MM.1S (cell line): ENCODE measurements around the gene C11orf54.

Experiments used
- DNase-seq: peaks from one replicate; pipeline ENCODE4 v3.0.0-alpha.2; 2015
- H2AFZ ChIP-seq: fragments of 300-600 bp; sonication (generic); 2 replicates; pipeline ENCODE4 v1.6.0; 2016; ENCODE audit warnings: antibody characterized with exemption, low read length
- H3F3A ChIP-seq: fragments of 300-600 bp; sonication (generic); 2 replicates; pipeline ENCODE4 v1.6.1; 2016; ENCODE audit warnings: mild to moderate bottlenecking, antibody characterized with exemption, low read length, moderate library complexity, mixed read lengths; ENCODE audit not compliant: insufficient read depth
- H3K27ac ChIP-seq: fragments of 300-600 bp; sonication (generic); 2 replicates; pipeline ENCODE4 v1.5.1; 2016; ENCODE audit warnings: mild to moderate bottlenecking, low read length
- H3K27me3 ChIP-seq: fragments of 300-600 bp; sonication (generic); replicated peaks from 2 replicates; pipeline ENCODE4 v1.6.0; 2016; ENCODE audit warnings: low read length; ENCODE audit not compliant: insufficient read depth
- H3K36me3 ChIP-seq: fragments of 300-600 bp; sonication (generic); replicated peaks from 2 replicates; pipeline ENCODE4 v1.6.1; 2016; ENCODE audit warnings: mild to moderate bottlenecking, low read length, mixed read lengths; ENCODE audit not compliant: insufficient read depth
- H3K4me1 ChIP-seq: fragments of 300-600 bp; sonication (generic); 2 replicates; pipeline ENCODE4 v1.6.1; 2016; ENCODE audit warnings: low read length, mixed read lengths
- H3K4me2 ChIP-seq: fragments of 300-600 bp; sonication (generic); 2 replicates; pipeline ENCODE4 v1.6.0; 2016; ENCODE audit warnings: low read depth, low read length
- H3K4me3 ChIP-seq: fragments of 300-600 bp; sonication (generic); 2 replicates; pipeline ENCODE4 v1.5.1; 2016; ENCODE audit warnings: low read length, mixed read lengths
- H3K79me2 ChIP-seq: fragments of 300-600 bp; sonication (generic); 2 replicates; pipeline ENCODE4 v1.6.1; 2016; ENCODE audit warnings: mixed run types, low read length, mixed read lengths
- H3K9ac ChIP-seq: fragments of 300-600 bp; sonication (generic); 2 replicates; pipeline ENCODE4 v1.6.1; 2016; ENCODE audit warnings: low read length, mixed read lengths
- H3K9me2 ChIP-seq: fragments of 300-600 bp; sonication (generic); replicated peaks from 2 replicates; pipeline ENCODE4 v1.6.1; 2016; ENCODE audit warnings: mild to moderate bottlenecking, low read length, mixed read lengths; ENCODE audit not compliant: insufficient read depth
- H3K9me3 ChIP-seq: fragments of 300-600 bp; sonication (generic); replicated peaks from 2 replicates; pipeline ENCODE4 v1.6.1; 2016; ENCODE audit warnings: mild to moderate bottlenecking, low read length, mixed read lengths; ENCODE audit not compliant: insufficient read depth
- H4K20me1 ChIP-seq: fragments of 300-600 bp; sonication (generic); 2 replicates; pipeline ENCODE4 v1.6.1; 2016; ENCODE audit warnings: mild to moderate bottlenecking, low read length, moderate library complexity, mixed read lengths; ENCODE audit not compliant: insufficient read depth
- CTCF ChIP-seq: fragments of 300-600 bp; sonication (generic); IDR thresholded peaks from 2 replicates; pipeline ENCODE4 v1.5.1; 2016; ENCODE audit warnings: antibody characterized with exemption, low read length, mixed read lengths
- EZH2 ChIP-seq: fragments of 300-600 bp; sonication (generic); optimal IDR thresholded peaks from 2 replicates; pipeline ENCODE3; 2017; ENCODE audit warnings: low read depth, mild to moderate bottlenecking, antibody characterized with exemption, low read length, mixed read lengths
- EZH2phosphoT487 ChIP-seq: fragments of 300-600 bp; sonication (generic); IDR thresholded peaks from 2 replicates; pipeline ENCODE4 v1.6.1; 2018; ENCODE audit warnings: antibody characterized with exemption, low read length

Gene C11orf54

GRCh38 chr11:93767018-93767417, 25.5 kb downstream of the C11orf54 start:
- Histone ChIP-seq H3K27me3 (no peaks in the 10 kb centered on the region), H3K27ac (no peak overlapping the region), H3F3A (no peaks in the 10 kb centered on the region), H3K36me3 (no peaks in the 10 kb centered on the region; the same call in 1 of the 2 replicates), H2AFZ (no peak overlapping the region), H4K20me1 (no peaks in the 10 kb centered on the region), H3K4me1 (no peaks in the 10 kb centered on the region), H3K9ac (no peak overlapping the region), H3K79me2 (no peaks in the 10 kb centered on the region), H3K9me3 (no peaks in the 10 kb centered on the region), H3K9me2 (no peaks in the 10 kb centered on the region), H3K4me3 (no peak overlapping the region), H3K4me2 (no peak overlapping the region)
- no peak for DNase-seq
- TF ChIP-seq CTCF (no peak), EZH2 (no peak)

DNA sequence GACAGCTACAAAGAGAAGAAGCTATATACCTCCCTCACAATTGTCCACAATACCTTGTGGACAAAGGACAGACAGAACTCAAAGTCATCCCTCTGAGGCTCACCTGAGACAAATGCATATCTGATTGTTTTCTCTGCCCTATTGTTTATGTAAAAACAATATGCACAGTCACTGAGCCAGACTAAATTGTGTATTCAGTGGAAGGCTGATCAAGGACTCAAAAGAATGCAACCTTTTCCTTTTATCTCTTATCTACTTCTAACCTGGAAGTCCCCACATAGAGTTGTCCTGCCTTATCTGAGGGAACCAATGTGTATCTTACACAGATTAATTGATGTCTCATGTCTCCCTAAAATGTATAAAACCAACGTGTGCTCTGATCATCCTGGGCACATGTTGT, 28.7 kb downstream of the C11orf54 start:
- no peak overlapping the region for H3K4me2 ChIP-seq
- no peak overlapping the region for H3K27ac ChIP-seq
- no peaks in the 10 kb centered on the region for H3K79me2 ChIP-seq
- no peaks in the 10 kb centered on the region for H3K27me3 ChIP-seq
- no peaks in the 10 kb centered on the region for H3F3A ChIP-seq
- no peak overlapping the region for H2AFZ ChIP-seq
- no peaks in the 10 kb centered on the region for H3K9me2 ChIP-seq
- H3K4me1 ChIP-seq: no peaks in the 10 kb centered on the region
- no peak overlapping the region for H3K9ac ChIP-seq
- H3K9me3 ChIP-seq: no peaks in the 10 kb centered on the region
- no peak for DNase-seq
- no peaks in the 10 kb centered on the region for H4K20me1 ChIP-seq
- H3K4me3 ChIP-seq: no peak overlapping the region
- TF ChIP-seq EZH2: no peak
- no peak for TF ChIP-seq EZH2phosphoT487
- TF ChIP-seq CTCF: no peak
- no peaks in the 10 kb centered on the region for H3K36me3 ChIP-seq

GRCh38 chr11:93772123-93772522, 30.7 kb downstream of the C11orf54 start:
- H3K9me3 ChIP-seq: no peaks in the 10 kb centered on the region
- H3K4me2 ChIP-seq: no peak overlapping the region
- no peaks in the 10 kb centered on the region for H3K4me1 ChIP-seq
- no peaks in the 10 kb centered on the region for H4K20me1 ChIP-seq
- no peaks in the 10 kb centered on the region for H3K9me2 ChIP-seq
- TF ChIP-seq CTCF: no peak
- TF ChIP-seq EZH2: no peak
- no peak for TF ChIP-seq EZH2phosphoT487
- H3K9ac ChIP-seq: no peak overlapping the region
- H3F3A ChIP-seq: no peaks in the 10 kb centered on the region
- no peak overlapping the region for H3K4me3 ChIP-seq
- no peaks in the 10 kb centered on the region for H3K79me2 ChIP-seq
- H3K27ac ChIP-seq: no peak overlapping the region
- H3K36me3 ChIP-seq: no peaks in the 10 kb centered on the region
- H3K27me3 ChIP-seq: no peaks in the 10 kb centered on the region
- no peak overlapping the region for H2AFZ ChIP-seq
- DNase-seq: no peak
